GM23338 (cell line): ENCODE measurements around the gene TMEM223.

Experiments
- ZNF114 ChIP-seq: fragments of 250-450 bp; sonication (Bioruptor Pico); IDR thresholded peaks from 2 replicates; pipeline ENCODE4 v1.5.0; 2020; ENCODE audit warnings: mild to moderate bottlenecking, moderate library complexity
- TF ChIP-seq, protein P1 (sequence below), 2 experiments: fragments of 200-600 bp in 1 of 2; sonication (generic) in 1 of 2; conservative IDR thresholded peaks; 2 replicates each; pipeline versions ENCODE4 v1.5.1 to v1.6.1; 2016 to 2017; ENCODE audit warnings: antibody characterized with exemption in 2 of 2, low read depth in 2 of 2, mild to moderate bottlenecking in 2 of 2, moderate library complexity in 1 of 2

GRCh38 chr11:62835336-62835735, 43.5 kb upstream of the TMEM223 start:
- TF ChIP-seq, protein P1, sequence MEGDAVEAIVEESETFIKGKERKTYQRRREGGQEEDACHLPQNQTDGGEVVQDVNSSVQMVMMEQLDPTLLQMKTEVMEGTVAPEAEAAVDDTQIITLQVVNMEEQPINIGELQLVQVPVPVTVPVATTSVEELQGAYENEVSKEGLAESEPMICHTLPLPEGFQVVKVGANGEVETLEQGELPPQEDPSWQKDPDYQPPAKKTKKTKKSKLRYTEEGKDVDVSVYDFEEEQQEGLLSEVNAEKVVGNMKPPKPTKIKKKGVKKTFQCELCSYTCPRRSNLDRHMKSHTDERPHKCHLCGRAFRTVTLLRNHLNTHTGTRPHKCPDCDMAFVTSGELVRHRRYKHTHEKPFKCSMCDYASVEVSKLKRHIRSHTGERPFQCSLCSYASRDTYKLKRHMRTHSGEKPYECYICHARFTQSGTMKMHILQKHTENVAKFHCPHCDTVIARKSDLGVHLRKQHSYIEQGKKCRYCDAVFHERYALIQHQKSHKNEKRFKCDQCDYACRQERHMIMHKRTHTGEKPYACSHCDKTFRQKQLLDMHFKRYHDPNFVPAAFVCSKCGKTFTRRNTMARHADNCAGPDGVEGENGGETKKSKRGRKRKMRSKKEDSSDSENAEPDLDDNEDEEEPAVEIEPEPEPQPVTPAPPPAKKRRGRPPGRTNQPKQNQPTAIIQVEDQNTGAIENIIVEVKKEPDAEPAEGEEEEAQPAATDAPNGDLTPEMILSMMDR (conservative IDR thresholded peaks at IDR 0.05; ENCODE audit: low read depth in 2 of 2): no peak
- TF ChIP-seq ZNF114: no peak
